Measurements from ENCODE around the gene SBNO1.
"Not testable (repeated sequence)": the region's sequence is repeated elsewhere in the genome, so short reads cannot be mapped to it uniquely, and the experiment has no call there.

SBNO1 gene

GRCh38 chr12:123384994-123385376, 20.3 kb upstream of the SBNO1 start:
- DNase-seq (ENCODE audit: extremely low read depth, insufficient read length): no peak
- no peaks in the 10 kb centered on the region for H3K36me3 ChIP-seq (ENCODE audit: control insufficient read depth, insufficient read depth, low read length)
- no peaks in the 10 kb centered on the region for H3K27me3 ChIP-seq (replicated peaks; ENCODE audit: control insufficient read depth, insufficient read depth, low read length)
- peak overlapping the region; percentile 96 for H3K4me3 ChIP-seq (replicated peaks; ENCODE audit: low read depth, low read length)
- TF ChIP-seq CTCF (IDR thresholded peaks at IDR 0.05; ENCODE audit: insufficient read depth, low read length, poor library complexity, severe bottlenecking): no peak

DNA sequence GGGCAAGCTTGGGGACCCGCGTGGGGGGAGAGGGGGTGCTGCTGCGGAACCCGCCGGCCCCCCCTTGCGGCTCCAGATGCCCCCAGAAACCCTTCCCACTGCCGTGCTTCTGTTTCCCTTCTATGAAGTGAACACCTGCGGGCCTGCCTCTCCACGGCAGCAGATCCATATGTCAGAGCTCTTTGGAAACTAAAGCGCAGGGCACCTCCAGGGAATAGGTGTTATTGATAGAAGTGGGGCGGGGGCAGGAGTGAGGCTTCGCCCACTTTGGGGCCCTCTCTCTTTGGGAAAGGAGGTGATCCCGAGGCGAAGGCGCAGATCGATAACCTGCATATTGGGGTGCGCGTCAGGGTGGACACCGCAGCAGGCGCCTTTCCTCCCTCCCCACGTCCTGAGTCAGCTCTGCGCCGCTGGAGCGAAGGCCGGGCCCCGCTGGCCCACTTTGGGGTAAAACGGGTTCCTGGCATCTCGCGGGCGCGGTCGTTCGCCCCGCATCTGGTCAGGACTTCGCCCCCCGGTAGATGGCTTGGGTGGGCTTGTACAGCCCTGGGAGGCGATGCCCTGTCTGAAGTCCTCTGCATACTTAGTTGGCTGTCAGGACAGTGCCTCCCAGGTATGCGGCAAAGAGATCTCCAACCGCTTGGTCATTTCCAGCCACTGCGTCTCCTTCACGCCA, 19.8 kb upstream of the SBNO1 start:
- peak; percentile 31 for TF ChIP-seq CTCF (IDR thresholded peaks at IDR 0.05; ENCODE audit: insufficient read depth, low read length, poor library complexity, severe bottlenecking)
- Histone ChIP-seq H3K36me3 (ENCODE audit: control insufficient read depth, insufficient read depth, low read length) (no peaks in the 10 kb centered on the region), H3K4me3 (replicated peaks; ENCODE audit: low read depth, low read length) (peak overlapping the region; percentile 96), H3K27me3 (replicated peaks; ENCODE audit: control insufficient read depth, insufficient read depth, low read length) (no peaks in the 10 kb centered on the region)
- DNase-seq (ENCODE audit: extremely low read depth, insufficient read length): peak; percentile 57

DNA sequence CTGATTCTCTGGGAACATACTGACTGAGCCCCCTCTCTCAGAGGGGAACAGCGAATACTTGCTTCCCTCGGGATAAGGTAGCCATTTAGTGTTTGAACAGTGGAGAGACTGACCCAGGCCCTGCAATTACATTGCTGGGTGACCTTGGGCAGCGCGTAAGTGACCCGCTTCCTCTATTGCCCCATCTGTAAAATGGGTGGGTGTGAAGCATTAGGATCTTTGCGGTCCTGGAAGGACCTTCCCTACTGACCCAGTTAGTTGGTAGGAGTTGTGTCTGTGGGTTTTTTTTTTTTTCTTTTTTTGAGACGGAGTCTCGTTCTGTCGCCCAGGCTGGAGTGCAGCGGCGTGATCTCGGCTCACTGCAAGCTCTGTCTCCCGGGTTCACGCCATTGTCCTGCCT, 18.0 kb upstream of the SBNO1 start:
- Histone ChIP-seq H3K36me3 (ENCODE audit: control insufficient read depth, insufficient read depth, low read length) (no peaks in the 10 kb centered on the region), H3K27me3 (replicated peaks; ENCODE audit: control insufficient read depth, insufficient read depth, low read length) (no peaks in the 10 kb centered on the region), H3K4me3 (replicated peaks; ENCODE audit: low read depth, low read length) (no peak overlapping the region)
- TF ChIP-seq CTCF (IDR thresholded peaks at IDR 0.05; ENCODE audit: insufficient read depth, low read length, poor library complexity, severe bottlenecking): no peak
- DNase-seq (ENCODE audit: extremely low read depth, insufficient read length): no peak

DNA sequence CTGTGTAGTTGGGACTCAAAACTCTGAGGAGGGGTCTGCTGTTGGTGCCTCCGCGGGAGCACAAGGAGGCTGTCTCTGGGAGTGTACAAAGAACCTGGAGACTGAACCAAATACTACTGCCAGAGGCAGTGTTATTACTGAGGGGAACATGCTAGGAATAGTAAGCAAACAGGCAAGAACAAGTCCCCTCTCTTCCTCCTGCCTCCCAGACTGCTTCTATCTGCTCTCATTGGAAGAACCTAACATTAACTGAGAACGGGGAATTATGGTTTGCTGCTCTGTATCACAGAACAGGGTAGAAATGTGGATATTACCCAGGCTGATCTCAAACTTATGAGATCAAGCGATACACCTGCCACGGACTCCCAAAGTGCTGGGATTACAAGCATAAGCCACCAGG, 14.7 kb upstream of the SBNO1 start:
- H3K4me3 ChIP-seq (replicated peaks; ENCODE audit: low read depth, low read length): no peak overlapping the region
- H3K36me3 ChIP-seq (ENCODE audit: control insufficient read depth, insufficient read depth, low read length): no peaks in the 10 kb centered on the region
- H3K27me3 ChIP-seq (replicated peaks; ENCODE audit: control insufficient read depth, insufficient read depth, low read length): no peaks in the 10 kb centered on the region
- no peak for TF ChIP-seq CTCF (IDR thresholded peaks at IDR 0.05; ENCODE audit: insufficient read depth, low read length, poor library complexity, severe bottlenecking)
- no peak for DNase-seq (ENCODE audit: extremely low read depth, insufficient read length)

DNA sequence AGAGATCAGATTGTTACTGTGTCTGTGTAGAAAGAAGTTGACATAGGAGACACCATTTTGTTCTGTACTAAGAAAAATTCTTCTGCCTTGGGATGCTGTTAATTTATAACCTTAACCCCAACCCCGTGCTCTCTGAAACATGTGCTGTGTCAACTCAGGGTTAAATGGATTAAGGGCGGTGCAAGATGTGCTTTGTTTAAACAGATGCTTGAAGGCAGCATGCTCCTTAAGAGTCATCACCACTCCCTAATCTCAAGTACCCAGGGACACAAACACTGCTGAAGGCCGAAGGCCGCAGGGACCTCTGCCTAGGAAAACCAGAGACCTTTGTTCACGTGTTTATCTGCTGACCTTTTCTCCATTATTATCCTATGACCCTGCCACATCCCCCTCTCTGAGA, 7.8 kb upstream of the SBNO1 start:
- H3K27me3 ChIP-seq (replicated peaks; ENCODE audit: control insufficient read depth, insufficient read depth, low read length); H3K4me3 ChIP-seq (replicated peaks; ENCODE audit: low read depth, low read length); DNase-seq (ENCODE audit: extremely low read depth, insufficient read length); H3K36me3 ChIP-seq (ENCODE audit: control insufficient read depth, insufficient read depth, low read length): not testable (repeated sequence)

DNA sequence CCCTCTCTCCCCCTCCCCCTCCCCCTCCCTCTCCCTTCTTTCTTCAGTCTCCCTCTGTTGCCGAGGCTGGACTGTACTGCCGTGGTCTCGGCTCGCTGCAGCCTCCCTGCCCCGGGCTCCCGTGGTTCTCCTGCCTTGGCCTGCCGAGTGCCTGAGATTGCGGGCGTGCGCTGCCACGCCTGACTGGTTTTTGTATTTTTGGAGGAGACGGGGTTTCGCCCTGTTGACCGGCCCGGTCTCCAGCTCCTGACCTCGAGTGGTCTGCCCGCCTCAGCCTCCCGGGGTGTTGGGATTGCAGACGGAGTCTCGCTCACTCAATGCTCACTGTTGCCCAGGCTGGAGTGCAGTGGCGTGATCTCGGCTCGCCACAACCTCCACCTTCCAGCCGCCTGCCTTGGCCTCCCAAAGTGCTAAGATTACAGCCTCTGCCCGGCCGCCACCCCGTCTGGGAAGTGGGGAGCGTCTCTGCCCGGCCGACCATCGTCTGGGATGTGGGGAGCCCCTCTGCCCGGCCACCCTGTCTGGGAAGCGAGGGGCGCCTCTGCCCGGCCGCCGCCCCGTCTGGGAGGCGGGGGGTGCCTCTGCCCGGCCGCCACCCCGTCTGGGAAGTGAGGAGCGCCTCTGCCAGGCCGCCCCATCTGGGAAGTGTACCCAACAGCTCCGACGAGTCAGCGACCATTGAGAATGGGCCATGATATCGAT, 7.2 kb upstream of the SBNO1 start:
- not testable (repeated sequence) for H3K27me3 ChIP-seq (replicated peaks; ENCODE audit: control insufficient read depth, insufficient read depth, low read length); H3K4me3 ChIP-seq (replicated peaks; ENCODE audit: low read depth, low read length); H3K36me3 ChIP-seq (ENCODE audit: control insufficient read depth, insufficient read depth, low read length); DNase-seq (ENCODE audit: extremely low read depth, insufficient read length)
